Mammary epithelial cell (primary cell): ENCODE data around the gene OCSTAMP.

Source experiments
- EZH2 ChIP-seq: IDR thresholded peaks from 2 replicates; pipeline ENCODE4 v1.6.1; 2012; ENCODE audit warnings: low read length, inconsistent platforms, borderline replicate concordance
- TF ChIP-seq, protein P1 (sequence below), 2 donors: IDR thresholded peaks in 1 of 2; conservative IDR thresholded peaks in 1 of 2; 2 replicates each; pipeline ENCODE4 v1.5.1; 2011 to 2012; ENCODE audit warnings: inconsistent platforms in 2 of 2, low read length in 2 of 2, mild to moderate bottlenecking in 2 of 2, control low read depth in 1 of 2, low read depth in 1 of 2; ENCODE audit not compliant: insufficient read depth in 1 of 2; ENCODE audit errors: extremely low read depth in 1 of 2

- TF ChIP-seq, protein P1, sequence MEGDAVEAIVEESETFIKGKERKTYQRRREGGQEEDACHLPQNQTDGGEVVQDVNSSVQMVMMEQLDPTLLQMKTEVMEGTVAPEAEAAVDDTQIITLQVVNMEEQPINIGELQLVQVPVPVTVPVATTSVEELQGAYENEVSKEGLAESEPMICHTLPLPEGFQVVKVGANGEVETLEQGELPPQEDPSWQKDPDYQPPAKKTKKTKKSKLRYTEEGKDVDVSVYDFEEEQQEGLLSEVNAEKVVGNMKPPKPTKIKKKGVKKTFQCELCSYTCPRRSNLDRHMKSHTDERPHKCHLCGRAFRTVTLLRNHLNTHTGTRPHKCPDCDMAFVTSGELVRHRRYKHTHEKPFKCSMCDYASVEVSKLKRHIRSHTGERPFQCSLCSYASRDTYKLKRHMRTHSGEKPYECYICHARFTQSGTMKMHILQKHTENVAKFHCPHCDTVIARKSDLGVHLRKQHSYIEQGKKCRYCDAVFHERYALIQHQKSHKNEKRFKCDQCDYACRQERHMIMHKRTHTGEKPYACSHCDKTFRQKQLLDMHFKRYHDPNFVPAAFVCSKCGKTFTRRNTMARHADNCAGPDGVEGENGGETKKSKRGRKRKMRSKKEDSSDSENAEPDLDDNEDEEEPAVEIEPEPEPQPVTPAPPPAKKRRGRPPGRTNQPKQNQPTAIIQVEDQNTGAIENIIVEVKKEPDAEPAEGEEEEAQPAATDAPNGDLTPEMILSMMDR (conservative IDR thresholded peaks at IDR 0.05 in 1 of 2, IDR thresholded peaks at IDR 0.05 in 1 of 2; ENCODE audit: extremely low read depth in 1 of 2, insufficient read depth in 1 of 2, low read depth in 1 of 2, low read length in 2 of 2): no peak
- TF ChIP-seq EZH2: no peak
These were observed 1.1 kb downstream of the OCSTAMP start for GRCh38 chr20:46549188-46549972.
